ENCODE results near the gene MAGEA4.
"Not testable (repeated sequence)": the region's sequence is repeated elsewhere in the genome, so short reads cannot be mapped to it uniquely, and the experiment has no call there.

The MAGEA4 gene, protein sequence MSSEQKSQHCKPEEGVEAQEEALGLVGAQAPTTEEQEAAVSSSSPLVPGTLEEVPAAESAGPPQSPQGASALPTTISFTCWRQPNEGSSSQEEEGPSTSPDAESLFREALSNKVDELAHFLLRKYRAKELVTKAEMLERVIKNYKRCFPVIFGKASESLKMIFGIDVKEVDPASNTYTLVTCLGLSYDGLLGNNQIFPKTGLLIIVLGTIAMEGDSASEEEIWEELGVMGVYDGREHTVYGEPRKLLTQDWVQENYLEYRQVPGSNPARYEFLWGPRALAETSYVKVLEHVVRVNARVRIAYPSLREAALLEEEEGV

DNA sequence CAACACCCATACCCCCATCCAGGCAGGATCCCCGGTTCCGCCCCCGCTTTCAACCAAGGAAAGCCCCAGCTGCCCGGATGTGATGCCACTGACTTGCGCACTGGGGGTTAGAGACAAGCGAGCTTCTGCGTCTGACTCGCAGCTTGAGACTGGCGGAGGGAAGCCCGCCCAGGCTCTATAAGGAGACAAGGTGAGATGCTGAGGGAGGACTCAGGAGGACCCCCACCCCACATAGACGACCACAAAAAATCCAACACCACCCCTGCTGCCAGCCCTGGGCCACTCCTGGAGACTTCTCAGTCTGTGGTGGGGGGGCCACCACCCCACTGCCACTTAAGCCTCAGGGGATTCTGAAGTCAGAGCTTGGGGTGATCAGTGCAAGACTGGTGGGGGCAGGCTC is at the start of gene MAGEA4:
TSS of gene MAGEA4 (plus strand) at position 110 of the 400 bp plus-strand sequence. CDS start 10,776 bp downstream, outside the sequence.
- no peak for DNase-seq

DNA sequence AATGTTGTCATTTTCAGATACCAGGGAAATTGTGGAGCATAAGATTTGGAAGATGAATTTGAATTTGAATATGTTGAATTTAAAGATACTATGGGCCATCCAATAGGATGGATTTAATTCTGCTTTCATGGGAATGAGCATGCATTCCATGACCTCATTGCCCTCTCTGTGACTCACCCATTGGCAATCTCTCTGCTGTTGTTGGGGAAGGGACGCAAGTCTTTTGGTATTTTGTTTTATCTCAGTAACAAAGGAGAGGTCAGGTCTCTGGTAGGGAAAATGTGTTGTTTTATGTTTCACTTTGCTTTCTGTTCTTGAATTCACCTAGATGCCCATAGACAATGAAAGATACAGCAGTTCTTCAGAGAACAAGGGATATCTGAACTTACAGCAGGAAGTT is 42.1 kb upstream of the MAGEA4 start:
- DNase-seq: no peak

DNA sequence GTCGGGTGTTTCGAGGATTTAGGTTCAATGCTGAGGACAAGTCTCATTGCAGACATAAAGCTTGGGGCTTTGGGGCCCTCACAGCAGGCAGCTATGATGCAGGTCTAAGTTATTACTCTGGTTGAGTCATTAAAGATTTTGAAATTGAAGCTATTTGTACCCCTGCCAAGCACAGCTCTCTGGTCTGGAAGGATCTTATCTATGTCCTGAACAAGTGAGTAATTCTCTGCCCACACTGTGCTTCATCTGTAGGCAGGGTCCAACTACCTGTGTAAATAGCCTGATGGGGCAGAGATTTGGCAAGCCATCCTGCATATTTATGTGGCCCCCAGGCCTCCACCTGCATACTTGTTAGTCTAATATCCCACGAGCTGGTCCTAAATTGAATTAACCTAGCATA is 41.4 kb upstream of the MAGEA4 start:
- DNase-seq: no peak

DNA sequence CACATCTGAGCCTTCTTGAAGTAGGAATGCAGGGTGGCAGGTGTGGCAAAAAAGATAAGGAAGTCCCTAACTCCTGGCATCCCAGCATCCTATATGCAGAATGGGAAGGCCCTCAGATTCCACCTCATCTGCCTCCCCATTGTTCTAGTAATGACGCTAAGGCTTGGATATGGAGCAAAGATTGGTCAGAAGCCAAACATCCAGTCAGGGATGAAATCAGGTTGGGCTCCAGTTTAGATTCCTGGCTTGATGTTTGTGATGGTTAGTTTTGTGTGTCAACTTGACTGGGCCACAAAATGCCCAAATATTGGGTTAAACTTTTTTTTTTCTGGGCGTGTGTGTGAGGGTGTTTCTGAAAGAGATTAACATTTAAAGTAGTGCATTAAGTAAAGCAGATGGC is 39.6 kb upstream of the MAGEA4 start:
- no peak for DNase-seq

DNA sequence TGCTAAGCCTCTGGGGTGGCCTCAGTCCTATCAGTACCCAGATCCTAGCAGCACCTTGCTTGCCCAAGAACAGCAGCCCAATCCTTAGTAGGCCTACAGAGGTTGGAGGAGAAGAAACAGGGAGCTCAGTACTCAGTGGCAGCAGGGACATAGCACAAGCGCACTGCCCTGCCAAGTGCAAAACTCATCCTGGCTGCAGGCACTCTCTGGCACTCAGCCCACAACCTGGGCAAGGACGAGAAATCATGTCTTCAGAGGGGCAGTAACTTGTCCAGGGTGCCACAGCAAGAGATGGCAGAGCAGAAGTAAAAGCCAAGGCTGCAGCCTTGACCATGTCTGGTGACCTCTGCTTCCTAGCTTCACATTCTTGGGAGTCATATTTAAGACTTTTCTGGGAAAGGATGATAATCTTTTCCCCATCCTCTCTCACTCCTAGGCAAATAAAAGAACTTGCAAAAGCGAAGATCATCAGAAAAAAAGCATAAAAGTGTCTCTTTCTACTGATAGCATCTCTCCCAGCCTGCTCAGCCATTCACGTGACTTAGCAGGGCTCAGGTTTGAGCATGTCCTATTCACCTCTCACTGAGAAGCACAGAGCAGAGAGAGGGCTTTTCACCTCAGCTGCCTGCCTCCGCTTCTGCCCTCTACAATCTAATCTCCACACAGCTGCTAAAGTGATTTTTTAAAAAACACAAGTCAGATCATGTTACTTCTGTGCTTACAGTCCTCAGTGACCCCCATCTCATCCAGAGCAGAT is 37.2 kb upstream of the MAGEA4 start:
- no peak for DNase-seq

DNA sequence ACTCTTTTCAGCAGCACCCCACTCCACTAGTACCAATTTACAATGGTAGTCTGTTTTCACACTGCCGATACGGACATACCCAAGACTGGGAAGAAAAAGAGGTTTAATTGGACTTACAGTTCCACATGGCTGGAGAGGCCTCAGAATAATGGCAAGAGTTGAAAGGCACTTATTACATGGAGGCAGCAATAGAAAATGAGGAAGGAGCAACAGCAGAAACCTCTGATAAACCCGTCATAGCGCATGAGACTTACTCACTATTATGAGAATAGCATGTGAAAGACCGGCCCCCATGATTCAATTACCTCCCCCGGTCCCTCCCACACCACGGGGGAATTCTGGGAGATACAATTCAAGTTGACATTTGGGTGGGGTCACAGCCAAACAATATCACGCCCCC is 34.1 kb upstream of the MAGEA4 start:
- DNase-seq: no peak

DNA sequence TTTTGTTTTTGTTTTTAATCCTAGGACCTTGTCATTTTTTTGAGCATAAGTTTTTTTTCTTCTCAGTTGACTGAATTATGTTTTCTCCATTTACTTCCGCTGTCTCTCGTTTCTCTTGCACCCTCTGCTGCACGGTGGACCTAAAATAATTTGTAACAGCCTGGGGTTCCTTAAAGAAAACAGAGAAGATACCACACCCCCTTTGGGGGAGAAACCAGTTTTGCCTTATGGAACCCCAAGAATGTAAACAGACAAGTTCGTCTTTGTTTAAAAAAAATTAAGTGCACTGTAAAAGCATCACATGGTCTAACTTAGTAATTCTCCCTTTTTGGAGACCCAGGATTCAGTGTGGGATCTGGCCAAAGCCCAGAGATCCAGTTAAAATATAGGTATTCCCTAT is 32.8 kb upstream of the MAGEA4 start:
- DNase-seq: no peak

DNA sequence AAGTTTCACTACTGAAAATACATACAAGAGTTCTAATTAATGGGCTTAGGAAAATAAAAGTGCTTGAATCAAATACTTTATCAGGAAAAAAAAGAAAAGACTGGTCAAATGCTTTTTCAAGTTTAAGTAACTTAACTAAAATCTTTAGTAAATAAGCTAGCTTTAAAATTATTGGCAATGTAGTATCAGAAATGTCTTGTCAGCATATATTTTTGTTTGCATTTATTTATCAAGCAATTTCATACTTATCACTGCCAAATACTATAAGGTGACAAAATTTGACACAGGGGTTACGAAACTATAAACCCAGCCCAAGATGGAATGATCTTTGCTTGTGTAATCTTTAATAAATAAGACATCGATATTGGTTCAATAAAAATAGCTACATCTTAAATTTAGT is 31.8 kb upstream of the MAGEA4 start:
- DNase-seq: no peak

DNA sequence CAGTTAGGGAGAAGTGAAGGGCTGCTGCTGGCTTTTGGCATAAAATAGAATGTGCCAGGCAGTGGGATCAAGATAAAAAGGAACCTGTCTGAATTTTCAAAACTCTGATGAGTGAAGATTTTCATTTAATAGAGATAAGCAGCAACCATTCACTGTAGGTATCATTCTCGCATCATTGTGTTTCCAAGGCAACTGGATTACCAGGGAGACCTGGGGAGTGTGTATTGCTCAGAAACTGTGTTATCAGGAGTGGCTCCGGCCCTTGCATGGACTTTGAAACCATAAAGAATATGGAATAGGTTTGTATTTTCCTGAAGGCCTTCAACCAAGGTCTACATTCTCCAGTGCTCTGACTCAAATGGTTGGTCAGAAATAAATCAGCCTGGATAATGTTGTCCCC is 23.3 kb upstream of the MAGEA4 start:
- DNase-seq: no peak

DNA sequence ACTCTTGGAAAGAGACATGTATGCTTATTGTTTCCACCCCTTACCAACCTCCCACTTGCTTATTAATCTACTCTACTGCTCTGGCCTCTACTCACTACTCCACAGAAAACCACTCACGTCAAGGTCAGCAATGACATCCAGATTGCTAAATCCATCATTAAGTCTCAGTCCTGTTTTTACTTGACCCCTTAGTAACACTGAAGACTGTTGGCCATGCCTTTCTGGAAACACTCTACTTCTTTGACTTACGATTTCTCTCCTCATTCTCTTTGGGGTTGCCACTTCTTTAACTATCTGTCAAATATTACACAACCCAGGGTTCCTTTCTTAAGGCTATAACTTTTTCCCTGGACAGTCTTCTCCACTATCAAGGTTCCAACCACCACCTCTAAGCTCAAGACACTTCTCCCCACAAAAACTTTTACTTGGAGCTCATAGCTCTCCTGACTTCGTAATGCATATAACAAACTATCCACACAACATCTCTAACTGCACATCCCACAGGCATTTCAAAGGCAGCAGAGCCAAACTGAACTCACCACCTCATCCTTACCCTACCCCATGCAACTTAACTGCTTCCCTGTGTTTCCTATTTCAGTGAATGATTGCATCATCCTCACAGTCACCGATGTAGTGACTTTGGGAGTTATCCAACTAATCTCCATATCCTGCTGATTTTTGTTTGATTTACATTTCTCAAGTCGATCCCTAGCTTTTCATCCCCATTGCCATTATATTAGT is 15.8 kb upstream of the MAGEA4 start:
- DNase-seq: no peak

DNA sequence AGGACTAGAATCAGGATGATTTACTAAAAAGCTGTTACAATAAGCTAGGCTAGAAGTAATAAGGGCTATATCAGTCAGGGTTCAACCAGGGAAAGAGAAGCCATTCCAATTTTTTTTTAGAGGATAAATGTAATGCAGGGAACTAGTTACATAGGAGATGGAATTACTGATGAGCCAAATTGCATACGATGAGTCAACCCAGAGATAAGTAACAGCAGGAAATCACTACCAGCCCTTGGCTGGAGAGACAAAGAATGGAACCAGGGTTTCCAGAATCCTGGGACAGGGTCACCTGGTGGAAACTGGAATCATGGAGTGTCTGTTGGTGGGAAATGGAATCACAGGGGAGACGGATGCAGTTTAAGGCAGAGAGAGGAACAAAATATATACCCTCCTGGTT is 13.1 kb upstream of the MAGEA4 start:
- no peak for DNase-seq

DNA sequence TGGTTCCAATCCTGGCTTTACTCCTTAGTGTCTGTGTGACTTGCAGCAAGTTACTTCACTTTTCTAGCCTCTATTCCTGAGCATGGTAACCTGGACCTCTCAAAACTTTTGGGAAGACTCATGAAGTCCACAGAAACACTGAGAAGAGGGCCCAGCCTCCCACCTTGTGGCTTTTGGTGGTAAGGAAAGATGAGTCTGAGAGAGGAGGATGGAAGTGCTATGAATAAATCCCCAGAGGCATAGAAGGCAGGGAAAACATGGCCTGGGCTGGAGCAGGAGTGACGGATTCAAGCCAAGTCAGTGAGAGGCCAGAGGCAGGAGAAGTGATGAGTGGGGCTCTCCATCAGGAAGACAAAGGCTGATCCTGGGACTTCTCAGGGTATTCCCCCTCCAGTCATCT is 10.9 kb upstream of the MAGEA4 start:
- DNase-seq: no peak

DNA sequence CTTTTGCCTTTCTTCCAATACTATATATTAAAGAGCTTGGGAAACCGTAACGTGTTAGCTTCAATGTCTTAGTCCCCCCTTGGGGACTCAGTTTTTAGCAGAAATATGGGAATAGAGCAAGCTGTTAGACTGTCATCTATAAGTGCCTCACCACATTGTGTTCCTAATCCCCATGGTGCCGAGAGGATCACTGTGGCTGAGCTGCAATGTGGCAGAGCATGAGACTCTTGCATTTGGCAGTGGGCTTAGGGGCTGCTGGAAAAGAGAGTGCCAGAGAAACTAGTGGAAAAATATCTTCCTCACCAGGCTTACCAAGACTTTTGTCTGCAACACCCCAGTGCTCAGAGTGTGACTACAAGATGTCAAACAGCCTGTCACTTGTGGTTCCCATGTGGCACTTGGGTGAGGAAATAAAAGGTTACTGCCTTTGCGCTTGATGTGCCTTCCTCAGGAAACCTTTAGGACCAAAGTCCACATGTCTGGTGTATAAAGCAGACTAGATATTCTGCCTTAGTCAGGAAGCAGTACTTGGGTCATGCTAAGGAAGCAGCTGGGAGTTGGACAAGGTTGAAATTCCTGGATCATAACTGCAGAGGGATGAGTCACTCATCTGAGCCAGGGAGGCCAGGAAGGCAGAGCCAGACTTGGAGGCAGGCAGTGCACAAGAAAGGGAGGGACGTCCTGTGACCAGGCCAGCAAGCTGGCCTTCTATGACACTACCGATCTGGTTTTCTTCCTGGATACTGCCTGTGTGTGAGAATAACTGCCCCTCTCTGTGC is 9.7 kb upstream of the MAGEA4 start:
- DNase-seq: no peak

DNA sequence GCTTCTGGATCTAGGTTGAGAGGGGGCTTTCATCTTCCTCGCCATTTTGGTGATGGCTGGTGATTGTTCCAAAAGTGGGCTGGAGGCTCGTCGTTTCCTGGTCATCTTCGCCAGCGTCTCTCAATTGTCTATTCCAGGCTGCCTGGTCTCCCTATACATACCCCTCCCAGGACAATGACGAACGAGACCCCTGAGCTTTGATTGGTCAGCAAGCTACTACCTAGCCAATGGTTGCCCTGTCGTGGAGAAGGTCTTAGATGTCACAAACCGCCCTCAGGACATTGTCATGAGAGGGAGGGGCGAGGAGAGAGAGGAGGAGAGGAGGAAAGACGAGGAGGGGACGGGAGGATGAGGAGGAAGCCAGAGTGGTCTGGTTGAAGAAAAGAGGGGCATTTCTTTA is 7.7 kb upstream of the MAGEA4 start:
- no peak for DNase-seq

DNA sequence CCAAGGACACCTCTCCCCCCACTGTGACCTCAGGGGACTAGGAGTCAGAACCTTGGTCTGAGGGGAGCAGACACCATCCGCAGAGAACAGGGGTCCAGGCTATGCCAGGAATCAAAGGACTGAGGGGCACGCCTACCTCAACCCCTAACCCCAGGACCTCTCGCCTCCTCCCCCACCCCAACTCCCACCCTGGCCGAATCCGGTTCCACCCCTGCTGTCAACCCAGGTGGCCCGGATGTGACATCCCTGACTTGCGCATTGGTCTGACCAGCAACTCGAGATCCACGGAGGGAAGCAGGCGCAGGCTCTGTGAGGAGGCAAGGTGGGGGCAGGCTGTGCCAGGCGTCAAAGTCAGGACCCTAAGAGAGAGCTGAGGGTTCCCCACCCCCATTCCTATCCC is 468 bp upstream of the MAGEA4 start:
- DNase-seq: no peak

DNA sequence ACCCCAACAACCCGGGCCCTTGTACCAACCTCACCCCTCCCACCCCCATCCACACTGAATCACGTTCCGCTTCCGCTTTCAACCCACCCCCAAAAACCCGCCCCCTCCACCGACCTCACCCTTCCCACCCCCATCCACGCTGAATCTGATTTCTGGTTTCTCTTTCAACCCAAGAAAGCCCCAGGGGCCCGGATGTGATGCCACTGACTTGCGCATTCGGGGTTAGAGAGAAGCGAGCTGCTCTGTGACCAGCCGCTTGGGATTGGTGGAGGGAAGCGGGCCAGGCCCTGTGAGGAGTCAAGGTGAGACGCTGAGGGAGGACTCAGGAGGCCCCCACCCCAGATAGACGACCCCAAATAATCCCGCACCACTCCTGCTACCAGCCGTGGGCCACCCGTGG is 6.0 kb downstream of the MAGEA4 start:
- DNase-seq: not testable (repeated sequence)

DNA sequence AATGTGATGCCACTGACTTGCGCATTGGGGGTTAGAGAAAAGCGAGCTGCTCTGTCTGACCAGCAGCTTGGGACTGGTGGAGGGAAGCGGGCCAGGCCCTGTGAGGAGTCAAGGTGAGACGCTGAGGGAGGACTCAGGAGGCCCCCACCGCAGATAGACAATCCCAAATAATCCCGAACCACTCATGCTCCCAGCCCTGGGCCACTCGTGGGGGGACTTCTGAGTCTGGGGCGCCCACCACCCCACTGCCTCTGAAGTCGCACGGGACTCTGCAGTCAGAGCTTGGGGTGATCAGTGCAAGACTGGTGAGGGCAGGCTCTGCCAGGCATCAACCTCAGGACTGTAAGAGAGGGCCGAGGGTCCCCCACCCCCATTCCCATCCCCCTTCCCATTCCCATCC is 6.9 kb downstream of the MAGEA4 start:
- DNase-seq: no peak

DNA sequence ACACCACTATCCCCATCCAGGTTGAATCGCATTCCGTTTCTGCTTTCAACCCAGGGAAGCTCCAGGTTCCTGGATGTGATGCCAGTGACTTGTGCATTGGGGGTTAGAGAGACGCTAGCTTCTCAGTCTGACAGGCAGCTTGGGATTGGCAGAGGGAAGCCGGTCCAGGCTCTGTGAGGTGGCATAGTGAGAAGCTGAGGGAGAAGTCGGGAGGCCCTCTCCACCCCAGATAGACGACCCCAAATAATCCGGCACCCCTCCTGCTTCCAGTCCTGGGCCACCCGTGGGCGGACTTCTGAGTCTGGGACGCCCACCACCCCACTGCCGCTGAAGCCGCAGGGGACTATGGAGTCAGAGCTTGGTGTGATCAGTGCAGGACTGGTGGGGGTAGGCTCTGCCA is 7.4 kb downstream of the MAGEA4 start:
- no peak for DNase-seq

DNA sequence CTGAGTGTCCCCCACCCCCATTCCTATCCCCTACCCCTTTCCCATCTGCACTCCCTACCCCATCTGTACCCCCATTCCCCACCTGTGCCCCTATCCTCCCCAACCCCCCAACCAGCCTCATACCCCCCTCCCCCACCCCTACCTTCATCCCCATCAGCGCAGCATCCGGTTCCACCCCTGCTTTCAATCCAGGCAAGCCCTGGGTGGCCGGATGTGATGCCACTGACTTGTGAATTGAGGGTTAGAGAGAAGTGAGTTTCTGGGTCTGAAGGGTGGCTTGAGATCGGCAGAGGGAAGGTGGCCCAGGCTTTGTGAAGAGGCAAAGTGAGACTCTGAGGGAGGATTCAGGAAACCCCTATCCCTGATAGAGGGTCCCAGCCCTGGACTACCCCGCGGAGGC is 7.8 kb downstream of the MAGEA4 start:
- no peak for DNase-seq

DNA sequence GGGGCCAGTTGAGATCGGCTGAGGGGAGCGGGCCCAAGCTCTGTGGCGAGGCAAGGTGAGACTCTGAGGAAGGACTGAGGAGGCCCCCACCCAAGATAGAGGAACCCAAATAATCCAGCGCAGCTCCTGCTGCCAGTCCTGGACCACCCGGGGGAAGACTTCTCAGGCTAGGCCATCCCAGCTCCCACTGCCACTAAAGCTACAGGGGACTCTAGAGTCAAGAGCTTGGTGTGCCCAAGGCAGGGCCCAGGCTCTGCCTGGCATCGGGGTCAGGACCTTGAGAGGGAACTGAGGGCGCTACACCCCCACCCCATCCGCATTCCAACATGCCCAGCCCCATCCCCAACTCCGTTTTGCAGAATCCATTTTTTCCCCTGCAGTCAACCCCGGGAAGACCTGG is 8.6 kb downstream of the MAGEA4 start:
- DNase-seq: no peak

DNA sequence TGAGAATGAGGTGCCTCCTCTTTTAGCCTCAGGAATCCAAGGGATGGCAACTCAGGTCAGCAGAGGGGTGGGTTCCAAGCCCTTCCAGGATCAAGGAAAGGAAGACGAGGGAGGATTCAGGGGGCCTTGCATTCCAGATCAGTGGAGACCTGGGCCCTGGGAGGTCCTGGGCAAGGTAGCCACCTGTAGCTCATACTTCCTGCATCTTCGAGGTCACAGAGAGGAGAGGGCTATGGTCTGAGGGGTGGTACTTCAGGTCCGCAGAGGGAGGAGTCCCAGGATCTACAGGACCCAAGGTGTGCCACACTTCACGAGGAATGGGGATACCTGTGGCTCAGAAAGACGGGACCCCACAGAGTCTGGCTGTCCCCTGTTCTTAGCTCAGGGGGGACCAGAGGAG is 9.2 kb downstream of the MAGEA4 start:
- no peak for DNase-seq

DNA sequence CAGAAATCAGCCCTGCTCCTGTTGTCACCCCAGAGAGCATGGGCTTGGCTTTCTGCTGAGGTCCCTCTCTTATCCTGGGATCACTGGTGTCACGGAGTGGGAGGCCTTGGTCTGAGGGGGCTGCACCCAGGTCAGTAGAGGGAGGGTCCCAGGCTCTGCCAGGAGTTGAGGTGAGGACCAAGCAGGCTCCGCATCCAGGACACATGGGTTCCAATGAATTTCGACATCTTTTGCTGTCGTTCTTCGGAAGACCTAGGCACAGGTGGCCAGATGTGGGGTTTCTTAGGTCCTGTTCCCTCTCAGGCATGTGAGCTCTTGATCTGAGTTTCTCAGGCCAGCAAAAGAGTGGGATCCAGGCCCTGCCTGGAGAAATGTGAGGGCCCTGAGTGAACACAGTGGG is 10.0 kb downstream of the MAGEA4 start:
- DNase-seq: no peak

DNA sequence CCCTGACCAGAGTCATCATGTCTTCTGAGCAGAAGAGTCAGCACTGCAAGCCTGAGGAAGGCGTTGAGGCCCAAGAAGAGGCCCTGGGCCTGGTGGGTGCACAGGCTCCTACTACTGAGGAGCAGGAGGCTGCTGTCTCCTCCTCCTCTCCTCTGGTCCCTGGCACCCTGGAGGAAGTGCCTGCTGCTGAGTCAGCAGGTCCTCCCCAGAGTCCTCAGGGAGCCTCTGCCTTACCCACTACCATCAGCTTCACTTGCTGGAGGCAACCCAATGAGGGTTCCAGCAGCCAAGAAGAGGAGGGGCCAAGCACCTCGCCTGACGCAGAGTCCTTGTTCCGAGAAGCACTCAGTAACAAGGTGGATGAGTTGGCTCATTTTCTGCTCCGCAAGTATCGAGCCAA is 11.0 kb downstream of the MAGEA4 start:
- DNase-seq: no peak

Data from inflammatory macrophage treated with lipopolysaccharide for 4 hours (primary cell).